SIG-M5 treated with dmso at 0.1 percent for 504 hours (cell line): ENCODE results near the gene ZNF292.
"Not testable (repeated sequence)": the region's sequence is repeated elsewhere in the genome, so short reads cannot be mapped to it uniquely, and the experiment has no call there.

ENCODE experiments used
- DNase-seq: peaks from one replicate; lab custom pipeline; 2025; ENCODE audit not compliant: unreplicated experiment; lab: John Stamatoyannopoulos, UW

ZNF292 gene

DNA sequence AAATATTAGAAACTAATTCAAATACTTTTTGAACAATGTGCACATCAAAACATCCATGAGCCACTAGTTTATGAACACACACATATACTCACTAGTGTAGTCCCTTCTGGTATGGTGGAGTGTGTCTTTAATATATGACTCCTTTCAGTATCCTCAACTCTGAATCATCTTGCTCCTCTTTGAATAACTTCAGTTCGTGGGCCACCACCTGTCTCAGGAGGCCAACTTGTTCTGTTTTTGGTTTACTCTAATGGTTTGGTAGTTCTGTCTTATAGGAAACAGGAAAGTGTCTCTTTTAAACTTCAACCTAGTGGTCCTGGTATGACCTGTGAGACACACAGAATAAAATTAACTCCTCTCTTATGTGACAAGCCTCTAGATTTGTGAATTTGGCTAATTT, 55.6 kb downstream of the ZNF292 start:
- DNase-seq: no peak

DNA sequence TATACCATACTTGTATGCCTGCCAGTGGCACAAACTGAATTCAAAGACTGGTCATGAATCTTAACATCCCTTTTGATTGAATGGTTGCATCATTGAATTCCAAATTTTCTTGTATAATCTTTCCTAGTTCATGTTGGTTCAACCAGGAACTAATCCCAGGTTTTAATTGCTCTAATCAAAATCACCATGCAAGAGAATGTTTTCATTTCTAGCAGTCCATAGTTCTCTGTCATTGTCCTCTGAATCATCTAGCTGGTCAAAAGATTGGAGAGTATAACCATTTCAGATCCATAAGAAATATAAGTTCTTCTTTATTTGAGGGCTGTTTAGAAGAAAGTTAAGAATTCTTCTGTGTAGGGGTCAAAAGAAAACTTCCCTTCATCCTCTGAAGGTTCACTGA, 57.2 kb downstream of the ZNF292 start:
- no peak for DNase-seq

DNA sequence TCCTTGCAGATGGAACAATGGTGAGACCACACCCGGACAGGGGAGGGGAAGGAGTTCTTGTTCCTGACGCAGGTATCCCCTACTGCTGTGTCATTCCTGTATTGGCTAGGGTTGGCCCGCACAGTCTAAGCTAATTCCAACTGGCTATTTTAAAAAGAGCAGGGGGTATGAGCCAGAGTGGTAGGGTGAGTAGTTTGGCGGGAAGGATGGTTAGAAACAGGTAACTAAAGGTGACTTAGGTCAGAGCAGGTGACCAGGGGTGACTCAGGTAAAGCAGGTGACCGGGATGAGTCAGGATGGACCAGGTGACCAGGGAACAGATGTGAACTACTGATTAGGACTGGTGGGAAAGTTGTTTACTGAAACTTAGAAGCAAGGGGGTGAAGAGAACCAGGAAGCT, 58.0 kb downstream of the ZNF292 start:
- DNase-seq: peak; percentile 11

GRCh38 chr6:87214831-87215230, 59.5 kb downstream of the ZNF292 start:
- DNase-seq: no peak

DNA sequence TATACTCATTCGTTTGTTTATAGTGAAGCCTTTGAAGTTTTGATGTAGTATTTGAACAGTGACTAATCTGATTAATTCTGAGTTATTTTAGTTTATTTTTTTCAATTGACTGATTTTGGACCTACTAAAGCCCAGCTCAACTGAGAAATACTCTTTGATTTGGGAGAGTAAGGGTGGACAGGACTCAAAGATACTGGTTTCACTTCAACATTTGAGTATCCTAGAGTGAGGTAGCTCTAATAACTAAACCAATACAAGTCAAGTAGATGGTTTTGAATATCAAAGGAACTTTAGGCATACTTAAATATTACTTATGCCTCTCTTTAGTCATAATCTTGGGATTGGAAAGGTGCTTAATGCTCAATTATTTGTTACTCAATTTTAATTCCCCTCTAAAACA, 65.6 kb downstream of the ZNF292 start:
- DNase-seq: no peak

DNA sequence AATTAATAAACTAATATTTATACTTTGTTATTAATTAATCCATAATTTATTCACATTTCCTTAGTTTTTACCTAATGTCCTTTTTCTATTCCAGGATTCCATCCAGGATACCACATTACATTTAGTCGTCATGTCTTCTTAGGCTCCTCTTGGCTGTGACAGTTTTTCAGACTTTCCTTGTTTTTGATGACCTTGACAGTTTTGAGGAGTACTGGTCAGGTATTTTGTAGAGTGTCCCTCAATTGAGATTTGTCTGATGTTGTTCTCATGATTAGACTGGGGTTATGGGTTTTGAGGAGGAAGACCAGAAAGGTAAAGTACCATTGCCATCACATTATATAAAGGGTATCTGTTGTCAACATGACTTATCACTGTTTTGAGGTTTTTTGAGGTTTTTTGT, 67.3 kb downstream of the ZNF292 start:
- no peak for DNase-seq

GRCh38 chr6:87224971-87225370, 69.6 kb downstream of the ZNF292 start:
- DNase-seq: no peak

DNA sequence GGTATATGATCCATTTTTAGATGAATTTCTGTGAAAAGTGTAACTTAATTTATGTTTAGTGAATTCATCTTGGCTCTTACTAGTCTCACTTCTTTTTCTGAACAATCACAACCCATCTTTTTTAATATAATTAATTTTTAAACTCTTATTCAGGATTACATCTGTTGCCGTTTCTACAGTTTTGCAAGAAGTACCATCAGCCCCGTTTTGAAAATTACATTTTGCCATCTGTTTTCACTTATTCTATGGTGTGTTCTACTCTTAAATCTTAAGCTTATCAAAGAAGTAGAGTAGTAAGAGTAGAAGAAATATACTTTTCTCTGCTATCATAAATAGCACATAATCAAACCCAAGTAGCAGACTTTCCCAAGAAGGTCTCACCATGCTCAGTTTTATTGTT, 70.1 kb downstream of the ZNF292 start:
- DNase-seq: no peak

DNA sequence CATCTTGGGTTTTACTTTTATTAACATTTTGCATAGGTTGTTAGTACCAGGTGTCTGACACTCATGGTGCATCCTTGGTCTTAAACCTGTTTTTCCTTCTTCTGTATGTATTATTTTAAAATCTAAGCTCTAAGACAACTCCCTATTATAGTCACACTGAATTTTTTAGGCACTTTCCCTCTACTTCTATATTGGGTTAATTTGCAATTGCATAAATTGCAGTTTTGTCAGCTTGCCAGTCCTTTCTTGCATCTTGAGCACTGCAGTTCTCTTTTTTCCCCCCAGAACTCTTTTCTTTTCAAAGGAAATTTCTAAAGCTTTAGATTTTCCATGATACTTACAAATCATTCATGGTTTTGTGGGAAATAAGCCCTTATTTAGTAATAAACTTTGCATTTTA, 70.6 kb downstream of the ZNF292 start:
- no peak for DNase-seq

DNA sequence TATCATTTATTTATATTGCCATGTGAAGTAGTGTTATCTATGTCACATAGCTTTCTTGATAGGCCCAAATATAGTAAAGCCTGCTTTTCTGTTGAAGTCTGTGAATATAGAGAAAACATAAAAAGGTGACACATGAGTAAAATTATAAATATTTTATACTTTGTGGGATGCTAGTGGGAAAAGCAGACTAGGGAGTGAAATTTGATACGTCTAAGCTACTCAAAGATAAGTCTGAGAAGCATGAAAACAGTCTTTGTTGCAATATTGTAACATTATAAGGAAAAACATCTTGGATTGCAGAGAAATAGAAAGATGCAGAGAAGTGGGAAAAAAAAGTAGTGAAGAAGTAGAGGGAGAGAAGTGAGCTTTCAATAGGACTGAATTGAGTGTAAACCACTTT, 75.4 kb downstream of the ZNF292 start:
- no peak for DNase-seq

GRCh38 chr6:87237804-87238203, 82.4 kb downstream of the ZNF292 start:
- DNase-seq: peak; percentile 61

- DNase-seq: not testable (repeated sequence)
Observed at GRCh38 chr6:87239098-87239635, 83.8 kb downstream of the ZNF292 start.

DNA sequence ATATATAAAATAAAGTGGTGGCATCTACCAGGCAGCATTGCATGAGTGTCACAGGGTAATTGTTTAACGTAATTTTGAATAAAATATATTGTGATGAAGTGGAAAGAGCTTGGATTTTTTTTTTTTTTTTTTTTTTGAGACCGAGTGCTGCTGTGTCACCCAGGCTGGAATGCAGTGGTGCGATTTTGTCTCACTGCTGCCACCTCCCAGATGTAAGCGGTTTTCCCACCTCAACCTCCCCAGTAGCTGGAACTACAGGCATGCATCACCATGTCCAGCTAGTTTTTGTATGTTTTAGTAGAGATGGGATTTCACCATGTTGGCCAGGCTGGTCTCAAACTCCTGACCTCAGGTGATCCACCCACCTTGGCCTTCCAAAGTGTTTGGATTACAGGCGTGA, 85.9 kb downstream of the ZNF292 start:
- DNase-seq: no peak

DNA sequence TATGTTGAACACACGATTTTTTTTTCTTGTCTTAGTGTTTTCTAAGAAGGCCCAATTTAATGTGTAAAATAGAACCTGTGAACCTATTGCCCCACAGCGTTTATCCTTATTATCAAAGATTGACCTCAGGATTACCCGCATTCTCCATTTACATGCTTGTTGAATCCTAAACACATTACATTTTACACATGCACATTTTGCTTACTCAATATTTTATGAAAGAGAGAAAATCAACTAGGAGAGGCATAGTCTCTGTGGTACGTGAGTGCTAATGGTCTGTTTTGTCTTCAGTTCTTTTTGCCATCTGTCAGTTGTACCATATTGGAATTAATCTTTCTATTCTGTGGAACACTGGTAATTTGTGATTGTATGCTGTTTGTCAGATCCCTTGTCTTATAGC, 86.9 kb downstream of the ZNF292 start:
- no peak for DNase-seq

GRCh38 chr6:87243812-87244211, 88.4 kb downstream of the ZNF292 start:
- DNase-seq: no peak

DNA sequence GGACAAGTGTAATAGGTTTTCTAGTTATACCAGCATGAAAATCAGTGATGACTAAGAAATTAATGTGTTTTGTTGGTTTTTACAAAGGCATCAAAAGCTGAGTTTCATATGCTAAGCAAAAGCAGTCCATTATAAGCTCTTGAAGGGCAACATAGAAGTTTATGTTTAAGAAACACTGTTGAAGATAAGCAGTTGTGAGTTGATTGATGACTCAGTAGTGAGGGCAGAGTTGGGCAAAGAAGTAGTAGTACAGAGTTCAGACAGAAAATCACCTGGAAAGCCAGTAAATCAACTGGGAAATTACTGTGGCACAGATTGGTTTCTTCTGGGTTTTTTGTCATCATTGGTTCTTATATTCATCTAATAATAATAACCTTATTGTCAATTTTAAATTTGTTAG, 89.0 kb downstream of the ZNF292 start:
- DNase-seq: no peak

- DNase-seq: no peak
Observed at GRCh38 chr6:87250019-87250418, 94.7 kb downstream of the ZNF292 start.

GRCh38 chr6:87251225-87251624, 95.9 kb downstream of the ZNF292 start:
- DNase-seq: no peak

GRCh38 chr6:87251725-87252124, 96.4 kb downstream of the ZNF292 start:
- DNase-seq: no peak

GRCh38 chr6:87257046-87257445, 101.7 kb downstream of the ZNF292 start:
- DNase-seq: no peak

DNA sequence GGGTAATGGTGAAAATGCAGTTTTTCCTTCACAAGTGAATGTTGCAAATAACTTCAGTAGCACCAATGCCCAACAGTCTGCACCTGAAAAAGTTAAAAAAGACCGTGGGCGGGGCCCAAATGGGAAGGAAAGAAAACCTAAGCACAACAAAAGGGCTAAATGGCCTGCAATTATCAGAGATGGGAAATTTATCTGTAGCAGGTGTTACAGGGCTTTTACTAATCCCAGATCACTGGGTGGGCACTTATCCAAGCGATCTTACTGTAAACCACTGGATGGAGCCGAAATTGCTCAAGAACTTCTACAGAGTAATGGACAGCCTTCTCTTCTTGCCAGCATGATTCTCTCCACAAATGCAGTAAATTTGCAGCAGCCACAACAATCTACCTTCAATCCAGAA, 102.2 kb downstream of the ZNF292 start:
- no peak for DNase-seq

DNA sequence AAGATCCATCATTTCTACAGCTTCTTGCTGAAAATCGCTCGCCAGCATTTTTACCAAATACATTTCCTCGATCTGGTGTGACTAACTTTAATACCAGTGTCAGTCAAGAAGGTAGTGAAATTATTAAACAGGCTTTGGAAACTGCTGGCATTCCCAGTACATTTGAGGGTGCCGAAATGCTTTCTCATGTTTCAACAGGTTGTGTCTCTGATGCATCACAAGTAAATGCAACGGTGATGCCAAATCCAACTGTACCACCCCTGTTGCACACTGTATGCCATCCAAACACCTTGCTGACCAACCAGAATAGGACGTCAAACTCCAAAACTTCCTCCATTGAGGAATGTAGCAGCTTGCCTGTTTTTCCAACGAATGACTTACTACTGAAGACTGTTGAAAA, 102.6 kb downstream of the ZNF292 start:
- no peak for DNase-seq

DNA sequence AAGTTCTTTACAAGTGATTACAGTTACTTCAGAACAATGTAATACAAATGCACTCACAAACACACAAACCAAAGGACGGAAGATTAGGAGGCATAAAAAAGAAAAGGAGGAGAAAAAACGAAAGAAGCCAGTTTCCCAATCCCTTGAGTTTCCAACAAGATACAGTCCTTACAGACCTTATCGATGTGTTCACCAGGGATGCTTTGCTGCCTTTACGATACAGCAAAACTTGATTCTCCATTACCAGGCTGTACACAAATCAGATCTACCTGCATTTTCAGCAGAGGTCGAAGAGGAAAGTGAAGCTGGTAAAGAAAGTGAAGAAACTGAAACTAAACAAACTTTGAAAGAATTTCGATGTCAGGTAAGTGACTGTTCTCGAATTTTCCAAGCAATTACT, 104.4 kb downstream of the ZNF292 start:
- no peak for DNase-seq

GRCh38 chr6:87261534-87261933, 106.2 kb downstream of the ZNF292 start:
- DNase-seq: no peak
